HG03066 (cell line): ENCODE measurements around the gene KCNMB2.

Source experiments
- ATAC-seq: cut with Tn5 transposase; IDR thresholded peaks from one replicate; pipeline ENCODE4 v1.9.1; 2021; ENCODE audit warnings: low read depth; ENCODE audit not compliant: unreplicated experiment

The KCNMB2 gene

GRCh38 chr3:178634975-178635374 is 98.7 kb downstream of the KCNMB2 start:
- ATAC-seq: no peak

- ATAC-seq: no peak
Measured at GRCh38 chr3:178637802-178638201, 101.6 kb downstream of the KCNMB2 start.

GRCh38 chr3:178645503-178645902 is 109.3 kb downstream of the KCNMB2 start:
- ATAC-seq: no peak

- no peak for ATAC-seq
Measured at GRCh38 chr3:178646186-178646862, 110.1 kb downstream of the KCNMB2 start.

- no peak for ATAC-seq
Measured at GRCh38 chr3:178655488-178655887, 119.3 kb downstream of the KCNMB2 start.

GRCh38 chr3:178658694-178659325 is 122.6 kb downstream of the KCNMB2 start:
- no peak for ATAC-seq

GRCh38 chr3:178663201-178663934 is 127.1 kb downstream of the KCNMB2 start:
- ATAC-seq: peak; percentile 61

- ATAC-seq: no peak
Measured at GRCh38 chr3:178665747-178666146, 129.5 kb downstream of the KCNMB2 start.

GRCh38 chr3:178669022-178669601 is 132.9 kb downstream of the KCNMB2 start:
- ATAC-seq: no peak

- no peak for ATAC-seq
Measured at GRCh38 chr3:178669758-178670157, 133.5 kb downstream of the KCNMB2 start.

GRCh38 chr3:178671377-178671776 is 135.1 kb downstream of the KCNMB2 start:
- peak; percentile 34 for ATAC-seq

GRCh38 chr3:178671791-178672190 is 135.6 kb downstream of the KCNMB2 start:
- ATAC-seq: peak; percentile 59

GRCh38 chr3:178672275-178672674 is 136.0 kb downstream of the KCNMB2 start:
- ATAC-seq: no peak

- ATAC-seq: no peak
Measured at GRCh38 chr3:178673529-178673928, 137.3 kb downstream of the KCNMB2 start.

GRCh38 chr3:178676077-178676476 is 139.8 kb downstream of the KCNMB2 start:
- ATAC-seq: no peak

GRCh38 chr3:178676942-178677790 is 140.9 kb downstream of the KCNMB2 start:
- ATAC-seq: peak; percentile 63

- ATAC-seq: no peak
Measured at GRCh38 chr3:178677961-178678360, 141.7 kb downstream of the KCNMB2 start.

GRCh38 chr3:178680037-178680436 is 143.8 kb downstream of the KCNMB2 start:
- no peak for ATAC-seq

- ATAC-seq: no peak
Measured at GRCh38 chr3:178680489-178680888, 144.3 kb downstream of the KCNMB2 start.

- no peak for ATAC-seq
Measured at GRCh38 chr3:178684881-178685590, 148.8 kb downstream of the KCNMB2 start.
